ENCODE measurements around the gene ARPC4.

DNA sequence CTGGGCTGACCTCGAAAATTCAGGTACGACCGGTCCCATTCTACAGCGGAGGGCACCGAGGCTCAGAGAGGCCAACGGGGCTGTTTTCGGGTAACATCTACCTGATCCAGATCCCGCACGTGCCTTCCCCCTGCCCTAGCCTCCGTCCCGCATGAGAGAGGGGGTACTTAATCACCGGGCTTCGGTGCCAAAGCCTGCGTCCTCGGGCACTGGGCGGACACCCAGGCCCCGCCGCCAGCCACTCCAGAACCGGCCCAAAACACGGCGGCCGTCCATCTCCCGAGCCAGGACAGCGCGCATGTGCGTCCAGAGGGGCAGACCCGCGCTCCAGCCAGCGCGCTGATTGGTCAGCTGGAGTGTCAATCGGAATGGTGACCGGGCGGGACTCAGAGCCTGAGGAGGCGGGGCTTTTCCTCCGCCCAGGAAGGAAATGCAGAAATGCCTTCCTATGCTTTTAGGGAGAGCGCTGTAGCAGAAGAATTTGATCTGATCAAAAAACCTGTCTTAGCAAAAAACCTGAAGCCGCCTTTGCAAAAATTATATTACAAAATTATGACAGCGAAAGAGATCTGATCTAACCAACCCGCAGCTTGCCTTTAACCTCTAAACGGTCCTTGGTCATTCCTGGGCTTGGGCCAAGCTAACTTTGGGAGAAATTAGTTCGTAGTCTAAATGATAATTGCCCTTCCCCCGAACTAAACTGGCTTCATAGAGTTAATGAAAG, 51.0 kb downstream of the ARPC4 start, which contains the start of gene RPUSD3:
- TF ChIP-seq POLR2AphosphoS5 (IDR thresholded peaks at IDR 0.05) (peak; percentile 90 to 93), POLR2A (IDR thresholded peaks at IDR 0.05; ENCODE audit: low read depth) (peak; percentile 9), EP300 (IDR thresholded peaks at IDR 0.05) (no peak)

All from esophagus muscularis mucosa (tissue), 3 donors.